Ishikawa (cell line): ENCODE measurements around the gene NR1I3.
A peak's percentile ranks its signal among the peaks of the same experiment; 100 is the strongest.

Source experiments
- CEBPB ChIP-seq: IDR thresholded peaks from 2 replicates; pipeline ENCODE4 v1.6.1; 2012
- CREB1 ChIP-seq: IDR thresholded peaks from 2 replicates; pipeline ENCODE4 v1.6.1; 2012; ENCODE audit warnings: low read depth
- EGR1 ChIP-seq: IDR thresholded peaks from 2 replicates; pipeline ENCODE4 v1.6.1; 2012
- EP300 ChIP-seq: IDR thresholded peaks from 2 replicates; pipeline ENCODE4 v1.6.1; 2012; ENCODE audit warnings: borderline replicate concordance
- FOXM1 ChIP-seq: IDR thresholded peaks from 2 replicates; pipeline ENCODE4 v1.6.1; 2012; ENCODE audit warnings: low read depth, borderline replicate concordance
- NFIC ChIP-seq: IDR thresholded peaks from 2 replicates; pipeline ENCODE4 v1.6.1; 2012
- RAD21 ChIP-seq: IDR thresholded peaks from 2 replicates; pipeline ENCODE4 v1.6.1; 2012; ENCODE audit warnings: low read depth
- TAF1 ChIP-seq: IDR thresholded peaks from 2 replicates; pipeline ENCODE4 v1.6.1; 2012; ENCODE audit warnings: low read depth, mild to moderate bottlenecking
- TCF12 ChIP-seq: IDR thresholded peaks from 2 replicates; pipeline ENCODE4 v1.6.1; 2012; ENCODE audit warnings: low read depth
- TEAD4 ChIP-seq: IDR thresholded peaks from 2 replicates; pipeline ENCODE4 v1.6.1; 2012
- USF1 ChIP-seq: IDR thresholded peaks from 2 replicates; pipeline ENCODE4 v1.6.1; 2012
- YY1 ChIP-seq: IDR thresholded peaks from 2 replicates; pipeline ENCODE4 v1.6.1; 2012; ENCODE audit warnings: low read depth
- ZBTB7A ChIP-seq: IDR thresholded peaks from 2 replicates; pipeline ENCODE4 v1.6.1; 2012; ENCODE audit warnings: low read depth
- TF ChIP-seq, protein P1 (sequence below): IDR thresholded peaks from 2 replicates; pipeline ENCODE4 v1.6.1; 2012
- TF ChIP-seq, protein P2 (sequence below): IDR thresholded peaks from 2 replicates; pipeline ENCODE4 v1.6.1; 2012; ENCODE audit warnings: low read depth, mild to moderate bottlenecking

The NR1I3 gene

GRCh38 chr1:161266836-161267235 lies 28.8 kb upstream of the NR1I3 start:
- TF ChIP-seq FOXM1 (no peak), EP300 (no peak), USF1 (no peak), TCF12 (no peak), TAF1 (no peak), TEAD4 (no peak), ZBTB7A (no peak), YY1 (no peak), CEBPB (no peak), RAD21 (no peak), CREB1 (no peak), NFIC (no peak), EGR1 (no peak)
- TF ChIP-seq, protein P1, sequence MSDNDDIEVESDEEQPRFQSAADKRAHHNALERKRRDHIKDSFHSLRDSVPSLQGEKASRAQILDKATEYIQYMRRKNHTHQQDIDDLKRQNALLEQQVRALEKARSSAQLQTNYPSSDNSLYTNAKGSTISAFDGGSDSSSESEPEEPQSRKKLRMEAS = no peak
- TF ChIP-seq, protein P2, sequence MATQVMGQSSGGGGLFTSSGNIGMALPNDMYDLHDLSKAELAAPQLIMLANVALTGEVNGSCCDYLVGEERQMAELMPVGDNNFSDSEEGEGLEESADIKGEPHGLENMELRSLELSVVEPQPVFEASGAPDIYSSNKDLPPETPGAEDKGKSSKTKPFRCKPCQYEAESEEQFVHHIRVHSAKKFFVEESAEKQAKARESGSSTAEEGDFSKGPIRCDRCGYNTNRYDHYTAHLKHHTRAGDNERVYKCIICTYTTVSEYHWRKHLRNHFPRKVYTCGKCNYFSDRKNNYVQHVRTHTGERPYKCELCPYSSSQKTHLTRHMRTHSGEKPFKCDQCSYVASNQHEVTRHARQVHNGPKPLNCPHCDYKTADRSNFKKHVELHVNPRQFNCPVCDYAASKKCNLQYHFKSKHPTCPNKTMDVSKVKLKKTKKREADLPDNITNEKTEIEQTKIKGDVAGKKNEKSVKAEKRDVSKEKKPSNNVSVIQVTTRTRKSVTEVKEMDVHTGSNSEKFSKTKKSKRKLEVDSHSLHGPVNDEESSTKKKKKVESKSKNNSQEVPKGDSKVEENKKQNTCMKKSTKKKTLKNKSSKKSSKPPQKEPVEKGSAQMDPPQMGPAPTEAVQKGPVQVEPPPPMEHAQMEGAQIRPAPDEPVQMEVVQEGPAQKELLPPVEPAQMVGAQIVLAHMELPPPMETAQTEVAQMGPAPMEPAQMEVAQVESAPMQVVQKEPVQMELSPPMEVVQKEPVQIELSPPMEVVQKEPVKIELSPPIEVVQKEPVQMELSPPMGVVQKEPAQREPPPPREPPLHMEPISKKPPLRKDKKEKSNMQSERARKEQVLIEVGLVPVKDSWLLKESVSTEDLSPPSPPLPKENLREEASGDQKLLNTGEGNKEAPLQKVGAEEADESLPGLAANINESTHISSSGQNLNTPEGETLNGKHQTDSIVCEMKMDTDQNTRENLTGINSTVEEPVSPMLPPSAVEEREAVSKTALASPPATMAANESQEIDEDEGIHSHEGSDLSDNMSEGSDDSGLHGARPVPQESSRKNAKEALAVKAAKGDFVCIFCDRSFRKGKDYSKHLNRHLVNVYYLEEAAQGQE = no peak

DNA sequence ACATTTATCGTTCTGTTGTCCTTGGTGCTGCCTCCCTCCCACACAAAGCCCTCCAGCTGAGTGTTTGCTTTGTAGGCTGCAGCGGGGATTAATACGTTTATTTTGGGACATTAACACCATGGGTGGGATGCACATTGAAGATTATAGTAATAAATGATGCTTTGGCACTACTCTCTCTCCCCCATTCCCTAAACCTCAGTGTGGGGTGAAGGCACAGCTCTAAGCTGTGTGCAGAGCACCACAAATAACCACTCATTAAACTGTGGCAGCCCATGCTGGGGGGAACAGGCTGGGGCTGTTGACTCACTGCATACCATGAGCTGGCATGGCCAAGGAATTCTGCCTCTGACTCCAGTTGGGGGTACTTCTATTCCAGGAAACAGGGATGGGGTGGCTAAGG lies 28.2 kb upstream of the NR1I3 start:
- TF ChIP-seq TEAD4 = 0 out of 2 replicates have a peak, but pooled peaks have one; percentile 13
- TF ChIP-seq, protein P1 = no peak

DNA sequence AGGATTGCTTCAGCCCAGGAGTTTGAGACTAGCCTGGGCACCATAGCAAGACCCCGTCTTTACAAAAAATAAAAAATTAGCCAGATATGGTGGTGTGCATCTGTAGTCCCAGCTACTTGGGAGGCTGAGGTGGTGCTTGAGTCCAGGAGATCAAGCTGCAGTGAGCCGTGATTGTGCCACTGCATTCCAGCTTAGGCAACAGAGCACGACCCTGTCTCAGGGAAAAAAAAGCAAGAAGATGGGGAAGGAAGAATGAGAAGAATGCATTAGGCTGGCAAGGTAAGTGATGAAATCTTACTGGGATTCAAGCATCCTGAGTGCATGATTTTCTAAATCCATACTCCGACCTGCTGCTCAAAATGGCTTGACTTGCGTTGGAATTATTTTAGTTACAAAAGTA lies 27.3 kb upstream of the NR1I3 start:
- TF ChIP-seq NFIC (no peak), TEAD4 (no peak), FOXM1 (no peak), TCF12 (no peak), EP300 (no peak), YY1 (no peak), EGR1 (no peak), USF1 (no peak), ZBTB7A (no peak), TAF1 (no peak), CEBPB (no peak)
- TF ChIP-seq, protein P1 = no peak
- TF ChIP-seq, protein P2 = no peak

GRCh38 chr1:161261261-161262235 lies 23.5 kb upstream of the NR1I3 start:
- TF ChIP-seq NFIC (no peak), USF1 (no peak)
- TF ChIP-seq, protein P2 = peak; percentile 59
